Measurements from ENCODE around the gene PIK3CD.
A peak's percentile ranks its signal among the peaks of the same experiment; 100 is the strongest.

Gene PIK3CD

GRCh38 chr1:9651565-9652378, at the start of gene PIK3CD:
PIK3CD (plus strand) TSS chr1:9651731; CDS start chr1:9710456, 58,725 bp downstream.
- DNase-seq (ENCODE audit: low spot score): no peak

GRCh38 chr1:9601942-9602793, 49.4 kb upstream of the PIK3CD start:
- DNase-seq (ENCODE audit: low spot score): no peak

- DNase-seq (ENCODE audit: low spot score): no peak
Measured at GRCh38 chr1:9602794-9603167, 48.8 kb upstream of the PIK3CD start.

- no peak for DNase-seq (ENCODE audit: low spot score)
Measured at GRCh38 chr1:9603307-9603706, 48.2 kb upstream of the PIK3CD start.

- no peak for DNase-seq (ENCODE audit: low spot score)
Measured at GRCh38 chr1:9603766-9604753, 47.5 kb upstream of the PIK3CD start.

GRCh38 chr1:9604836-9605235, 46.7 kb upstream of the PIK3CD start:
- DNase-seq (ENCODE audit: low spot score): no peak

GRCh38 chr1:9605946-9606455, 45.5 kb upstream of the PIK3CD start:
- DNase-seq (ENCODE audit: low spot score): no peak

- DNase-seq (ENCODE audit: low spot score): no peak
Measured at GRCh38 chr1:9606458-9606857, 45.1 kb upstream of the PIK3CD start.

- no peak for DNase-seq (ENCODE audit: low spot score)
Measured at GRCh38 chr1:9606948-9607347, 44.6 kb upstream of the PIK3CD start.

GRCh38 chr1:9607352-9607751, 44.2 kb upstream of the PIK3CD start:
- no peak for DNase-seq (ENCODE audit: low spot score)

GRCh38 chr1:9609998-9610397, 41.5 kb upstream of the PIK3CD start:
- no peak for DNase-seq (ENCODE audit: low spot score)

- DNase-seq (ENCODE audit: low spot score): no peak
Measured at GRCh38 chr1:9610548-9610947, 41.0 kb upstream of the PIK3CD start.

GRCh38 chr1:9611716-9612115, 39.8 kb upstream of the PIK3CD start:
- DNase-seq (ENCODE audit: low spot score): no peak

- DNase-seq (ENCODE audit: low spot score): no peak
Measured at GRCh38 chr1:9612162-9612845, 39.2 kb upstream of the PIK3CD start.

- DNase-seq (ENCODE audit: low spot score): no peak
Measured at GRCh38 chr1:9612871-9613624, 38.5 kb upstream of the PIK3CD start.

GRCh38 chr1:9613625-9614299, 37.8 kb upstream of the PIK3CD start:
- no peak for DNase-seq (ENCODE audit: low spot score)

- DNase-seq (ENCODE audit: low spot score): peak; percentile 26
Measured at GRCh38 chr1:9615316-9616063, 36.0 kb upstream of the PIK3CD start.

- no peak for DNase-seq (ENCODE audit: low spot score)
Measured at GRCh38 chr1:9618909-9619679, 32.4 kb upstream of the PIK3CD start.
